ENCODE results near the gene TRAPPC4.
"Not testable (repeated sequence)": the region's sequence is repeated elsewhere in the genome, so short reads cannot be mapped to it uniquely, and the experiment has no call there.

Gene TRAPPC4

DNA sequence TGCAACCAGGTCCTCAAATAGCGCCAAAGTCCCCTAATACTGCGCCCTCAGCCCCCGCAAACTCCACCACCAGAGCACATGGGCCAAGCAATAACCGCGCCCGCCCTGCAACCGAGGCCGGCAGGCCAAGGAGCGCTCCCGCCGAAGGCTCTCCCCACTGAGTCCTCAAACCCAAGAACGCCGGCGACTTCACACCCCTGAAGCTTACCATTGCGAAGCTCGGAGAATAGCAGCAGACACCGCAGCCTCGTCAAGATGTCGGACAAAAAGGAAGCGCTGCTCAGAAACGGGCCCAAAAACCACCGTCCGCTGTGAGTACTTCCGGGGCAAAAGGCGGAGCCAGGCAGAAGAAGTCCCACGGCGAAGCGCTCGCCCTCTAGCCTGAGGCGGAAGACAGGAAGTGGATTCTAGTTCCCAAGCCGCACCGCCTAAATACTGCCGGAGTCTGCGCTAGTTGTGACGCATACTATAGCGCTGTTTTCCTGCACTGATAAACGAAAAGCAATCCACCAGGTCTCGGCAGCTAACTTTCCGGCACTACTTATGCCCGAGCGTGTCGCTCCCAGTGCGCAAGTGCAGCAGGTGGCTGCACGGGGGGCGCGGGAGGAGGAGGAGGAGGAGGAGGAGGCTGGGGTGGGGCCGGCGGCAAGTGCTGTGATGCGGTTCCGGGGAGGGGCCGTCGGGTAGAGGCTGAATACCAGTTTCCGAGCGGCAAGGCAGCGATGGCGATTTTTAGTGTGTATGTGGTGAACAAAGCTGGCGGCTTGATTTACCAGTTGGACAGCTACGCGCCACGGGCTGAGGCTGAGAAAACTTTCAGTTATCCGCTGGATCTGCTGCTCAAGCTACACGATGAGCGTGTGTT lies at the start of gene TRAPPC4, which contains the start of gene RPS25:
Gene TRAPPC4 (plus strand): TSS at position 693 of the 865 bp plus-strand sequence. CDS start 30 bp downstream, at position 723.
Gene RPS25 (minus strand): TSS at position 270 of the 865 bp plus-strand sequence. CDS start 59 bp downstream, at position 211.
- DNase-seq (ENCODE audit: low read depth in 2 of 2) = peak; percentile 86 to 91

DNA sequence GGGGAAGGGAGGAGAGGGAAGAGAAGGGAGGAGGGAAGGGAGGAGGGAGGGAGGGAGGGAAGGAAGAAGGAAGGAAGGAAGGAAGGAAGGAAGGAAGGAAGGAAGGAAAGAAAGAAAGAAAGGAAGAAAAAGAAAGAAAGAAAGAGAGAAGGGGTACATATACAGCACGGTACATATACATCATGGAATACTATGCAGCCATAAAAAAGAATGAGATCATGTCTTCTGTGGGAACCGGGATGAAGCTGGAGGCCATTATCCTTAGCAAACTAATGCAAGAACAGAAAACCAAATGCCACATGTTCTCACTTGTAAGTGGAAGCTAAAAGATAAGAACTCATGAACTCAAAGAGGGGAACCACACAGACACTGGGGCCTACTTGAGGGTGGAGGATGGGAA lies 49.1 kb upstream of the TRAPPC4 start:
- not testable (repeated sequence) for DNase-seq (ENCODE audit: low read depth in 2 of 2)

DNA sequence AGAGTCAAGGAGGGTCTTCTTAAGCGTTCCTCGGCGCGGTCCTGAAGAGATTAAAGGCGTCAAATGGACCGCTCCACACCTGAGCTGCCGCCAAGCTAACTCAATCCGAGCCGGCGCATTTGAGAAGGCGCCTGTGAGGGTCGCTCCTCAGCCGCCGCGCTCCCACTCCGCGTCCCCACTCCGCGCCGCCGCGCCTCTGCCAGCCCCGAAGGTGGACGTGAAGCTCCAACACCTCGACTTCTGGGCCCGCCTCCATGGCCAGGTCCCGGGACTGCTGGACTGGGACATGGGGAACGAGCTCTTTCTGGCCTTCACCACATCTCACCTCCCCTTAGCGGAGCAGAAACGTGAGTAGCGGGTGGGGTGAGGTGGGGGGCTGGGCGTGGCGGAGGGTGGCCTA lies 46.9 kb upstream of the TRAPPC4 start, which contains the start of gene FOXR1:
Gene FOXR1 (plus strand): TSS at position 116 of the 400 bp plus-strand sequence. CDS start 171 bp downstream, at position 287.
- DNase-seq (ENCODE audit: low read depth in 2 of 2) = no peak

- DNase-seq (ENCODE audit: low read depth in 2 of 2) = no peak
Observed at GRCh38 chr11:118973985-118974384, 44.6 kb upstream of the TRAPPC4 start.

- DNase-seq (ENCODE audit: low read depth in 2 of 2) = no peak
Observed at GRCh38 chr11:118975771-118976709, 42.5 kb upstream of the TRAPPC4 start.

- DNase-seq (ENCODE audit: low read depth in 2 of 2) = no peak
Observed at GRCh38 chr11:118979434-118979833, 39.1 kb upstream of the TRAPPC4 start.

GRCh38 chr11:118980191-118980881 lies 38.2 kb upstream of the TRAPPC4 start:
- DNase-seq (ENCODE audit: low read depth in 2 of 2) = no peak

DNA sequence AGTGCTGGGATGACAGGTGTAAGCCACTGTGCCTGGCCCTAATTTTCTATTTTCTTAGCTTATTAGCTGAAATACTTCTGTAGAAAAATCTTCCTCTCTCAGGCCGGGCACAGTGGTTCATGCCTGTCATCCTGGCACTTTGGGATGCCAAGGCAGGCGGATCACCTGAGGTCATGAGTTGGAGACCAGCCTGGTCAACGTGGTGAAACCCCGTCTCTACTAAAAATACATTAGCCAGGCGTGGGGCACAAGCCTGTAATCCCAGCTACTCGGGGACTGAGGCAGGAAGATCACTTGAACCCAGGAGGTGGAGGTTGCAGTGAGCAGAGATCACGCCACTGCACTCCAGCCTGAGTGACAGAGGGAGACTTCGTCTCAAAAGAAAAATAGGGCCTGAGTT lies 34.2 kb upstream of the TRAPPC4 start:
- DNase-seq (ENCODE audit: low read depth in 2 of 2) = not testable (repeated sequence)

GRCh38 chr11:118984825-118985224 lies 33.7 kb upstream of the TRAPPC4 start:
- DNase-seq (ENCODE audit: low read depth in 2 of 2) = no peak

- no peak for DNase-seq (ENCODE audit: low read depth in 2 of 2)
Observed at GRCh38 chr11:118988280-118988679, 30.3 kb upstream of the TRAPPC4 start.

DNA sequence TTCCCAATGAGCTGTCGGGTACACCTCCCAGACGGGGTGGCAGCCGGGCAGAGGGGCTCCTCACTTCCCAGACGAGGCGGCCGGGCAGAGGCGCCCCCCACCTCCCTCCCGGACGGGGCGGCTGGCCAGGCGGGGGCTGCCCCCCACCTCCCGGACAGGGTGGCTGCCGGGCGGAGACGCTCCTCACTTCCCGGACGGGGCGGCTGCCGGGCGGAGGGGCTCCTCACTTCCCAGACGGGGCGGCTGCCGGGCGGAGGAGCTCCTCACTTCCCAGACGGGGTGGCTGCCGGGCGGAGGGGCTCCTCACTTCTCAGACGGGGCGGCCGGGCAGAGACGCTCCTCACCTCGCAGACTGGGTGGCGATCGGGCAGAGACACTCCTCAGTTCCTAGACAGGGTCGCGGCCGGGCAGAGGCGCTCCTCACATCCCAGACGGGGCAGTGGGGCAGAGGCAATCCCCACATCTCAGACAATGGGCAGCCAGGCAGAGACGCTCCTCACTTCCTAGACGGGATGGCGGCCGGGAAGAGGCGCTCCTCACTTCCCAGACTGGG lies 27.0 kb upstream of the TRAPPC4 start:
- DNase-seq (ENCODE audit: low read depth in 2 of 2) = not testable (repeated sequence)

DNA sequence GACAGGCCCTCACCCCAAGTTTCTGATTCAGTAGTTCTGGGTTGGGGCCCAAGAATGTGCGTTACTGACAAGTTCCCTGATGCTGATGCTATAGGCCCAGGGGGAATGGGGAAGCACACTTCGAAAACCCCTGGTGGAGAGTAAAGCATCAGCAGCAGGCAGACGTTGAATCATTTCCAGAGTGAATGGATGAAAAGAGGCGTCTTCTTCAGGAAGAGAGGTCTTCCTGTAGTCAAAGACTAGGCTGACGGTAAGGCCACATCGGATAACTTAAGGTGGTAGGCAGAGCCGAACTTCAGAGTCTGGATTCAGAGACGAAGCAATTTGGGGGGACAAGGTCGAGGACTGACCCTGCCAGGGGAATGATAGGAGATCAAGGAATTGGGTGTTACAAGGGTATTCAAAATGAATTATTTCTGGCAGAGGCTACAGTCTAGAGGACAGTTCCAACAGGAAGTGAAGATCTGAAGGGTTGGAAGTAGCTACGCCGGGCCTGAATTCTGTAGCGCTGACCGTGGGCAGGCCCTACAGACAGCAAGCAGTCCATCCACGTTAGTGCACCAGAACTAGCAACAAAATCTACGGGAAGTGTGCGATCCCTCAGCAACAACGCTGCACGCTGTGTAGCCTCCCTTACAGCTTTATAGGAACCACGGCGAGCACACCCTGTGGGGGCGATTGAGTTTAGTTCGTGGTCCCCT lies 21.5 kb upstream of the TRAPPC4 start:
- no peak for DNase-seq (ENCODE audit: low read depth in 2 of 2)

- peak; percentile 87 to 91 for DNase-seq (ENCODE audit: low read depth in 2 of 2)
Observed at GRCh38 chr11:118997627-118998387, 20.8 kb upstream of the TRAPPC4 start, which contains the start of gene CENATAC. CENATAC (plus strand) TSS chr11:118998138; CDS start chr11:118998198, 60 bp downstream.

DNA sequence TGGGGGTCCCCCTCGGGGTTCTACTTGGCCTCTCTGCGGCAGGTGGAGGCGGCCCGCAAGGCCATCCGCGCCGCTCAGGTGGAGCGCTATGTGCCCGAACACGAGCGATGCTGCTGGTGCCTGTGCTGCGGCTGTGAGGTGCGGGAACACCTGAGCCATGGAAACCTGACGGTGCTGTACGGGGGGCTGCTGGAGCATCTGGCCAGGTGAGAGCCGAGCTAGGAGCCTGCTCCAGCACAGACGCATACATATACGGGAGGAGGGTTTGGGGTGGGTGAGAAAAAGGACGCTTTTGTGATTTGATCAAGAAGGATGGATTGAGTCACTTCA lies 20.2 kb upstream of the TRAPPC4 start:
- no peak for DNase-seq (ENCODE audit: low read depth in 2 of 2)

GRCh38 chr11:118998822-118999221 lies 19.7 kb upstream of the TRAPPC4 start:
- no peak for DNase-seq (ENCODE audit: low read depth in 2 of 2)

GRCh38 chr11:119000906-119001305 lies 17.7 kb upstream of the TRAPPC4 start:
- no peak for DNase-seq (ENCODE audit: low read depth in 2 of 2)

DNA sequence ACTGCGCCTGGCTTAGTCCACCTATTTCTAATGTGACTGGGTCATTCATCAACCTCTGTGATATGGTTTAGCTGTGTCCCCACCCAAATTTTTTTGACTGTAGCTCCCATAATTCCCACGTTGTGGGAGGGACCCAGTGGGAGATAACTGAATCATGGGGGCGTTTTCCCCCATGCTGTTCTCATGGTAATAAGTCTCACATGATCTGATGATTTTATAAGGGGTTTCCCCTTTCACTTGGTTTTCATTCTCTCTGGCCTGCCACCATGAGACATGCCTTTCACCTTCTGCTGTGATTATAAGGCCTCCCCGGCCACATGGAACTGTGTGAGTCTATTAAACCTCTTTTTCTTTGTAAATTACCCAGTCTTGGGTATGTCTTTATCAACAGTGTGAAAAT lies 11.9 kb upstream of the TRAPPC4 start:
- no peak for DNase-seq (ENCODE audit: low read depth in 2 of 2)

- DNase-seq (ENCODE audit: low read depth in 2 of 2) = no peak
Observed at GRCh38 chr11:119011476-119012053, 7.0 kb upstream of the TRAPPC4 start.

- no peak for DNase-seq (ENCODE audit: low read depth in 2 of 2)
Observed at GRCh38 chr11:119012629-119013170, 5.9 kb upstream of the TRAPPC4 start.

Measured in stimulated activated CD8-positive, alpha-beta memory T cell treated with anti-CD3 and anti-CD28 coated beads, Interleukin-15, amount 100 ng/mL, for 4 hours (primary cell).